K562 (cell line): ENCODE results near the gene SNX10. TPM values are rescaled to one million over a fixed set of nuclear protein-coding genes. Genes with fewer than 3 reads are reported as not detected.

Experiments used
- ARID1B ChIP-seq: fragments of 450-650 bp; IDR thresholded peaks from 2 replicates; pipeline ENCODE4 v1.6.1; 2016; ENCODE audit warnings: antibody characterized with exemption, mild to moderate bottlenecking, inconsistent platforms
- BRD4 ChIP-seq: fragments of 200-600 bp; sonication (generic); IDR thresholded peaks from 2 replicates; pipeline ENCODE4 v1.6.1; 2017; ENCODE audit warnings: inconsistent platforms
- BRF1 ChIP-seq: IDR thresholded peaks from 3 replicates; pipeline ENCODE4 v1.6.1; 2011; ENCODE audit warnings: borderline replicate concordance, mild to moderate bottlenecking; ENCODE audit not compliant: insufficient read length; ENCODE audit errors: extremely low read depth
- ELF2 ChIP-seq: fragments of 250-450 bp; sonication (Bioruptor Pico); IDR thresholded peaks from 2 replicates; pipeline ENCODE4 v1.5.0; 2021; ENCODE audit warnings: mild to moderate bottlenecking
- FOXK2 ChIP-seq, 2 experiments: fragments of 450-650 bp; IDR thresholded peaks in 1 of 2; conservative IDR thresholded peaks in 1 of 2; 2 replicates each; pipeline ENCODE4 v1.6.1; 2016; ENCODE audit warnings: low read depth in 2 of 2, mild to moderate bottlenecking in 1 of 2
- HMG20A ChIP-seq: fragments of 450-650 bp; formaldehyde crosslinking; conservative IDR thresholded peaks from 2 replicates; pipeline ENCODE4 v1.4.0; 2020; ENCODE audit warnings: mild to moderate bottlenecking, mixed read lengths
- HMG20B ChIP-seq: fragments of 250-450 bp; sonication (Bioruptor Pico); IDR thresholded peaks from 2 replicates; pipeline ENCODE4 v1.5.0; 2021; ENCODE audit warnings: mild to moderate bottlenecking
- HOXB6 ChIP-seq: fragments of 250-450 bp; sonication (Bioruptor Pico); IDR thresholded peaks from 2 replicates; pipeline ENCODE4 v1.5.1; 2022; ENCODE audit warnings: mild to moderate bottlenecking, borderline replicate concordance
- MTA2 ChIP-seq: fragments of 450-650 bp; IDR thresholded peaks from 2 replicates; pipeline ENCODE4 v1.6.1; 2016; ENCODE audit warnings: low read depth
- NCOR1 ChIP-seq: fragments of 450-650 bp; IDR thresholded peaks from 2 replicates; pipeline ENCODE4 v1.6.1; 2016; ENCODE audit warnings: mild to moderate bottlenecking, moderate library complexity
- SMC3 ChIP-seq: conservative IDR thresholded peaks from 2 replicates; pipeline ENCODE4 v1.6.1; 2011; ENCODE audit warnings: low read depth, low read length, improper control_type of control experiment; ENCODE audit not compliant: insufficient read depth
- SRSF3 ChIP-seq: fragments of 200-400 bp; formaldehyde crosslinking; IDR thresholded peaks from 2 replicates; pipeline ENCODE4 v1.6.1; 2016; ENCODE audit warnings: mild to moderate bottlenecking, low read length, moderate library complexity; ENCODE audit not compliant: insufficient read depth
- TAF9B ChIP-seq: fragments of 450-650 bp; IDR thresholded peaks from 2 replicates; pipeline ENCODE4 v1.6.1; 2018; ENCODE audit warnings: mild to moderate bottlenecking; ENCODE audit not compliant: partially characterized antibody
- TSC22D4 ChIP-seq: fragments of 450-650 bp; IDR thresholded peaks from 2 replicates; pipeline ENCODE4 v1.6.1; 2016; ENCODE audit warnings: missing genetic modification characterization, missing biosample characterization, control low read depth
- ZBED1 ChIP-seq: IDR thresholded peaks from 2 replicates; pipeline ENCODE4 v1.6.1; 2014
- ZBTB1 ChIP-seq: sonication (generic); formaldehyde crosslinking; IDR thresholded peaks from 2 replicates; pipeline ENCODE4 v1.8.1; 2023; ENCODE audit warnings: missing genetic modification reagents, low read depth, mild to moderate bottlenecking, borderline replicate concordance
- ZSCAN29 ChIP-seq: fragments of 450-650 bp; IDR thresholded peaks from 2 replicates; pipeline ENCODE4 v1.6.1; 2017
- polyA plus RNA-seq, 8 experiments: library from polyadenylated mRNA; depleted of rRNA in 4 of 8; stranded (reverse) in 5 of 8; unstranded in 3 of 8; fragments of >200 nt; fragmentation: Nextera tagmentation in 2 of 8; fragmentation: Illumina TruSeq in 1 of 8; extraction: Ambion mirVana in 2 of 8; extraction: Trizol in 1 of 8; gene quantifications; 2 replicates each; pipeline versions ENCODE4 v1.2.1 to v1.2.3, GENCODE V29; 2011 to 2014; ENCODE audit warnings: inconsistent platforms in 1 of 8, missing spikeins in 1 of 8
- total RNA-seq, 7 experiments: library from RNA; depleted of rRNA in 6 of 7; stranded (reverse); fragments of >200 nt in 6 of 7; fragmentation: Illumina TruSeq in 2 of 7; extraction: Trizol in 2 of 7; gene quantifications; 2 replicates each; pipeline versions ENCODE4 v1.2.1 to v1.2.3, GENCODE V29; 2011 to 2021; ENCODE audit warnings: low replicate concordance in 1 of 7
- TF ChIP-seq, protein P1 (sequence below): sonication (generic); formaldehyde crosslinking; IDR thresholded peaks from 2 replicates; pipeline ENCODE4 v1.8.0; 2022; ENCODE audit warnings: mild to moderate bottlenecking, missing genetic modification reagents
- TF ChIP-seq, protein P2 (sequence below): fragments of 250-450 bp; sonication (Bioruptor Pico); IDR thresholded peaks from 2 replicates; pipeline ENCODE4 v1.5.0; 2020; ENCODE audit warnings: mild to moderate bottlenecking
- TF ChIP-seq, protein P3 (sequence below): fragments of 450-650 bp; formaldehyde crosslinking; IDR thresholded peaks from 2 replicates; pipeline ENCODE4 v1.4.0; 2022; ENCODE audit warnings: missing genetic modification characterization
- TF ChIP-seq, protein P4 (sequence below), 2 experiments: IDR thresholded peaks; 2 replicates each; pipeline ENCODE4 v1.6.1; 2012; ENCODE audit warnings: improper control_type of control experiment in 2 of 2, low read depth in 2 of 2, low read length in 2 of 2, borderline replicate concordance in 1 of 2

SNX10 gene
- total and polyA plus RNA-seq, 9 of the 15 experiments (the other 6 are each of a cell fraction or from before 2014, with no cell fraction given), result 6.9 to 16.5 (median 11.5) TPM

DNA sequence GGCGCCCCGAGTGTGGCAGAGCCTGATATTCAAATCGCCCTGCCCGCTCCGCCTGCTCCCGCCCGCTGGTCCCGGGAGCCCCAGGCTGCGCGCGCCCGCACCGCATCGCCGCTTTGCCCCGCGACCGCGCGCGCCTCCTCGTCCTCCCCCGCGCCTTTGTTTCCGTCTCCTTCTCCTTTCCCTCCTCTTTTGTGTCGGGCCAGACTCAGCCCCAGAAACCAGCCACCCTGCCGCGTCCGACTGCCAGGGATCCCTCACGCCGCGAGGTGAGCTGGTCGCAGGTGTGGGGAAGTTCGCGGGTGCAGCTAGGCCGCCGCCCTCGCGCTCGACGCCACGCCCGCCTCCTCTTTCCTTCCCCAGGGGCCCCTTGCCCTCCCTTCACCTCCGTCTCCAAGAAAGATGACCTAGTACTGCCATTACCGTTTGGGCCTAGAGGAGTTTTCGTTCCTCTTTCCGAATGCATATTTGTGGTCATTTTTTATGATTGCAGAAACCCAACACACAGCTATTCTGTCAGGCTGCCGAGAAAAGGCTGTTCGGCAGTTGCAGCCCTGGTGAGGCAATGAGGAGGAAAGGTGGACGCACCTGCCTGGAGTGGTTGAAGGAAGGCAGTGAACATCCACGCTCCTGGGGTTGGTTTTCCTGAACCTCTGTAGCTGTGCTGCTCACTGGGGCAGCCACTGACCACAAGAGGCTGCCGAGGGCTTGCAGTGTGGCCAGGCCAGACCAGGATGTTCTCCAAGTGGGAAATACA lies 107.3 kb downstream of the SNX10 start (continued):
- TF ChIP-seq, protein P1, sequence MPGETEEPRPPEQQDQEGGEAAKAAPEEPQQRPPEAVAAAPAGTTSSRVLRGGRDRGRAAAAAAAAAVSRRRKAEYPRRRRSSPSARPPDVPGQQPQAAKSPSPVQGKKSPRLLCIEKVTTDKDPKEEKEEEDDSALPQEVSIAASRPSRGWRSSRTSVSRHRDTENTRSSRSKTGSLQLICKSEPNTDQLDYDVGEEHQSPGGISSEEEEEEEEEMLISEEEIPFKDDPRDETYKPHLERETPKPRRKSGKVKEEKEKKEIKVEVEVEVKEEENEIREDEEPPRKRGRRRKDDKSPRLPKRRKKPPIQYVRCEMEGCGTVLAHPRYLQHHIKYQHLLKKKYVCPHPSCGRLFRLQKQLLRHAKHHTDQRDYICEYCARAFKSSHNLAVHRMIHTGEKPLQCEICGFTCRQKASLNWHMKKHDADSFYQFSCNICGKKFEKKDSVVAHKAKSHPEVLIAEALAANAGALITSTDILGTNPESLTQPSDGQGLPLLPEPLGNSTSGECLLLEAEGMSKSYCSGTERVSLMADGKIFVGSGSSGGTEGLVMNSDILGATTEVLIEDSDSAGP (CRISPR knock-in tag), result no peak
- TF ChIP-seq BRD4 (no peak), HOXB6 (no peak), SMC3 (no peak), ARID1B (peak; percentile 37), SRSF3 (no peak), NCOR1 (no peak), HMG20A (CRISPR knock-in tag) (no peak), FOXK2 (conservative IDR thresholded peaks at IDR 0.05 in 1 of 2, IDR thresholded peaks at IDR 0.05 in 1 of 2; ENCODE audit: low read depth in 2 of 2) (no peak), ZBTB1 (CRISPR knock-in tag) (no peak), HMG20B (CRISPR knock-in tag) (no peak), BRF1 (no peak), ZSCAN29 (no peak), ELF2 (CRISPR knock-in tag) (0 out of 2 replicates have a peak, but pooled peaks have one; percentile 25), MTA2 (no peak), TSC22D4 (no peak), TAF9B (no peak), ZBED1 (no peak)
- TF ChIP-seq, protein P2, sequence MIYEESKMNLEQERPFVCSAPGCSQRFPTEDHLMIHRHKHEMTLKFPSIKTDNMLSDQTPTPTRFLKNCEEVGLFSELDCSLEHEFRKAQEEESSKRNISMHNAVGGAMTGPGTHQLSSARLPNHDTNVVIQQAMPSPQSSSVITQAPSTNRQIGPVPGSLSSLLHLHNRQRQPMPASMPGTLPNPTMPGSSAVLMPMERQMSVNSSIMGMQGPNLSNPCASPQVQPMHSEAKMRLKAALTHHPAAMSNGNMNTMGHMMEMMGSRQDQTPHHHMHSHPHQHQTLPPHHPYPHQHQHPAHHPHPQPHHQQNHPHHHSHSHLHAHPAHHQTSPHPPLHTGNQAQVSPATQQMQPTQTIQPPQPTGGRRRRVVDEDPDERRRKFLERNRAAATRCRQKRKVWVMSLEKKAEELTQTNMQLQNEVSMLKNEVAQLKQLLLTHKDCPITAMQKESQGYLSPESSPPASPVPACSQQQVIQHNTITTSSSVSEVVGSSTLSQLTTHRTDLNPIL, result no peak
- TF ChIP-seq, protein P3, sequence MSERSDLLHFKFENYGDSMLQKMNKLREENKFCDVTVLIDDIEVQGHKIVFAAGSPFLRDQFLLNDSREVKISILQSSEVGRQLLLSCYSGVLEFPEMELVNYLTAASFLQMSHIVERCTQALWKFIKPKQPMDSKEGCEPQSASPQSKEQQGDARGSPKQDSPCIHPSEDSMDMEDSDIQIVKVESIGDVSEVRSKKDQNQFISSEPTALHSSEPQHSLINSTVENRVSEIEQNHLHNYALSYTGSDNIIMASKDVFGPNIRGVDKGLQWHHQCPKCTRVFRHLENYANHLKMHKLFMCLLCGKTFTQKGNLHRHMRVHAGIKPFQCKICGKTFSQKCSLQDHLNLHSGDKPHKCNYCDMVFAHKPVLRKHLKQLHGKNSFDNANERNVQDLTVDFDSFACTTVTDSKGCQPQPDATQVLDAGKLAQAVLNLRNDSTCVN (CRISPR knock-in tag), result 0 out of 2 replicates have a peak, but pooled peaks have one; percentile 19
- TF ChIP-seq, protein P4, sequence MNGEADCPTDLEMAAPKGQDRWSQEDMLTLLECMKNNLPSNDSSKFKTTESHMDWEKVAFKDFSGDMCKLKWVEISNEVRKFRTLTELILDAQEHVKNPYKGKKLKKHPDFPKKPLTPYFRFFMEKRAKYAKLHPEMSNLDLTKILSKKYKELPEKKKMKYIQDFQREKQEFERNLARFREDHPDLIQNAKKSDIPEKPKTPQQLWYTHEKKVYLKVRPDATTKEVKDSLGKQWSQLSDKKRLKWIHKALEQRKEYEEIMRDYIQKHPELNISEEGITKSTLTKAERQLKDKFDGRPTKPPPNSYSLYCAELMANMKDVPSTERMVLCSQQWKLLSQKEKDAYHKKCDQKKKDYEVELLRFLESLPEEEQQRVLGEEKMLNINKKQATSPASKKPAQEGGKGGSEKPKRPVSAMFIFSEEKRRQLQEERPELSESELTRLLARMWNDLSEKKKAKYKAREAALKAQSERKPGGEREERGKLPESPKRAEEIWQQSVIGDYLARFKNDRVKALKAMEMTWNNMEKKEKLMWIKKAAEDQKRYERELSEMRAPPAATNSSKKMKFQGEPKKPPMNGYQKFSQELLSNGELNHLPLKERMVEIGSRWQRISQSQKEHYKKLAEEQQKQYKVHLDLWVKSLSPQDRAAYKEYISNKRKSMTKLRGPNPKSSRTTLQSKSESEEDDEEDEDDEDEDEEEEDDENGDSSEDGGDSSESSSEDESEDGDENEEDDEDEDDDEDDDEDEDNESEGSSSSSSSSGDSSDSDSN (IDR thresholded peaks at IDR 0.05; ENCODE audit: borderline replicate concordance in 1 of 2, low read depth in 2 of 2, low read length in 2 of 2), result 0 out of 4 replicates have a peak, but pooled peaks of 1 of the 2 experiments have one; percentile 1
